Limb (tissue), 2 donors: ENCODE results near the gene NAA16.
A peak's percentile ranks its signal among the peaks of the same experiment; 100 is the strongest.
"Not testable (repeated sequence)": the region's sequence is repeated elsewhere in the genome, so short reads cannot be mapped to it uniquely, and the experiment has no call there.

Experiments used
- DNase-seq, 2 donors: peaks; one replicate each; pipeline ENCODE4 v3.0.0-alpha.2; 2016; ENCODE audit errors: extremely low spot score in 2 of 2

NAA16 gene

DNA sequence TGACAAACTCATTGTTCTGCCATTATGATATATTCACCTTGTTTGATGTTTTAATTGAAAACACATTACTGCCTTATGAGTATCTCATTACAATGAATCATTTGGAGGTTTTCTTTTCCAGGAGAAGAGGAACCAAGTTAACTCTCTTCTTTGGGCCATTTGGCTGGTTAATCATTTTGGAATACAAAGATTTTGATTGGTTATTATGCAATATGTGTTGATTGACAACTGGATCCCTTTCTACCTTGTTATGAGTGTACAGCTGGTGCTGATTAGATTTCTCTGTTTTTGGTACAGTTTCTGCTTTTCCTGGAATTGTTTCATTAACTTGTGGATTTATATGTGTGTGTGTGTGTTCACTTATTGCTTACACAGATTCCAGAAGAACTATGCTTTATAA lies 97.1 kb downstream of the NAA16 start:
- DNase-seq, result no peak

DNA sequence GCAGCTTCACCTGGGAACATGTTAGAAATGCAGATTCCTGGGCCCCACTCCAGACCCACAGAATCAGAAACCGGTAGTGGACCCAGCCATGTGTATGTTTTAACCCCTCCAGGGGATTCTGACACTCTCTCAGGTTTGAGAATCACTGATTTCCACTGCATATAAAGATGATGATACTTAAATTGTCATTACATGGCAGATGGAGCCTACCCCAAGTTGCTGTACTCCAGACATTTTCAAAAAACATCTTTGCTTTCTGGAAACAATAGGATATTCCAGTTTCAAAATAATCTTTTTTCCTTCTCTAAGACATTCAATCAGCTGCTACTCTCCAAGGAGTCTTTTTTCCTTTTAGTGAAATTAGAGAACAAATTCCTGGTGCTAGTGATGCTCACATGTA lies 97.7 kb downstream of the NAA16 start:
- DNase-seq, result no peak

DNA sequence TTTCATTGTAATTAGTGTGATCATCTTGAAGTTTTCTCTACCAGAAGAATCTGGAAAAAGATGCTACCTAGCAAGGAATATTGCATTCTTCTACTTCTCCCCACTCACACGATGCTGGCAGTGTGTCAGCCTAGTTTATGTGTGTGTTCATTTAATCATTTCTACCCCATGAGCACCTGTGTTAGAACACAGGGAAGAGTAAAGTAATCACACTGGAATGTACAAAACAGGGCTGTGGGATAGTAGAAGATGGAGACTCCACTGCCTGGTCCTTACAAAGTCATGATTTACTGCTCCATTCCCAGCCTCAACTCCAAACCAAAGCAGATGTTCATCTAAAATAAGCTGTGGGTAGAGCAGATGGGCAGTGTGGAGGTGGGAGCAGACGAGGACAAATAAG lies 98.5 kb downstream of the NAA16 start:
- no peak for DNase-seq

DNA sequence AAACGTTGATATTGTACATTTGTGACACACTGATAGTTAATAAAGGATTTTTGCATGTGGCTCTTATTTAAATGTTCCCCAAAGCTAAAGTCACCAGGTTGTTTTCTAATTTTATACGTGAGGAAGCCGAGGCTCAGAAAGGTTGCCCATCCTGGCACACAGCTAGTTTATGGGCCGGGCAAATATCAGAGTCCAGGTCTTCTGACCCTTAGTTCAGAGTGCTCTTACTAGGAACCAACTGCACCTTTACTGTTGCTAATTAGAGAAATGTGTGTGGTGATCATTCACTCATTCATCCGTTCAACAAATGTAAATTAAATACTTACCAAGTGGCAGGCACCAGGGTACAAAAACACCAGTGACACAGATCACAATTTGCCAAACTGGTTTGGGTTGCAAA lies 100.0 kb downstream of the NAA16 start:
- no peak for DNase-seq

DNA sequence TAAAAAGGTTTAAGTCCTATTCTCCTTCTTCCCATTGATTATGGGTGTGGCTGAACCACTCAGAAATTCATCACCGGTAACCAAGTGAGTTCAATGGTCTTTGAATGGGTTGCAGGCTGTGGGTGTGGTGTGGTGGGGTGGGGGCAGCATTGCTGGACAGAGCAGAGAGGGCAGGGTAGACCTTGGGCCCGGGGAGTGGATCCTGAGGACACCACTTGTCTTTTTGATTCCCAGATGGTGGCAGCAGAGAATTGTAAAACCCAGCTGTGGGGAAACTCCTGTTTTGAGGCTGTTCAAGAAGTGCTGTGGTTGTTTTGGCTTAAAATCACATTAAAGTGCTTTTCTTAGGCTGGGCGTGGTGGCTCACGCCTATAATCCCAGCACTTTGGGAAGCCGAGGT lies 100.5 kb downstream of the NAA16 start:
- DNase-seq, result peak in 1 of 2 donors; percentile 37

DNA sequence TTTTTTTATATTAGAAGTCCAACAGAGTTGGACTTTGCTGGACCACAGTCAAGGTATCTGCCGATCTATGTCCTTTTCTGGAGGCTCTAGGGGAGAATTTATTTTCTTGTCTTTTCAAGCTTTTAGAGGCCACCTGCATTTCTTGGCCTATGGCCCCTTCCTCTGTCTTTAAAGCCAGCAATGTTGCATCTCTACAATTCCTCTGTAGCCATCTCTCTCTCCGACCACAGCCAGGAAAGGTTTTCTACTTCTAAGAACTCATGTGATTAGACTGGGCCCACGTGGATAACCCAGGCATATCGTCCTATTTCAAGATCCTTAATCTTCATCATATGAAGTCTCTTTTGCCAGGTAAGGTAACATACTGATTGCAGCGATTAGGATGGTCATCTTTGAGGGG lies 102.8 kb downstream of the NAA16 start:
- DNase-seq, result no peak

DNA sequence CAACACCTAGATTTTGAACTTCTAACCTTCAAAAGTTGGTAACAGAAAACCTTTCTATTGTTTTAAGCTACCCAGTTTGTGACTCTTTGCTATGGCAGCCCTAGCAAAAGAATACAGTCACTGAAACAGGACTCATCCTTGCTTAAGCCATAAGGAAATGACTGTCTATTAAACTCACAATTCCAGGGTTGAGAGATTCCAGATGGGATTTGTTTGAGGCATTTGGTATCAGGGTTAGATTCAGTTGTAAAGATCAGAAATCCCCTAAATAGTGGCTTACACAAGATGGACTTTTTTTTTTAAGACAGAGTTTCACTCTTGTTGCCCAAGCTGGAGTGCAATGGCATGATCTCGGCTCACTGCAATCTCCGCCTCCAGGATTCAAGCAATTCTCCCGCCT lies 105.2 kb downstream of the NAA16 start:
- no peak for DNase-seq

DNA sequence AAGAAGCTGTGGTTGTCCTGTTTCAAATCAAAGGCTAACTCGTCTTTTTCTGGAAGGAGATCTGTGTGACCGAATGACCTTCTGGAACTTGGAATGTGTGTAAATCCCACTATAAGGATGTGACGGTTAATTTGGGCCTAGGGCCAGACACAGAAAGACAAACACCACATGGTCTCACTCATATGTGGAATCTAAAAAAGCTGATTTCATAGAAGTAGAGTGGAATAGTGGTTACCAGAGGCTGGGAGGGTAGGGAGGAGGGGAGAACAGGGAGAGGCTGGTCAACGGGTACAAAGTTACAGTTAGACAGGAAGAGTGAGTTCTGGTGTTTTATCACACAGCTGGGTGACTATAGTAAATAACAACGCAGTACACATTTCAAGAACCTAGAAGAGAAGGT lies 107.0 kb downstream of the NAA16 start:
- DNase-seq, result no peak

DNA sequence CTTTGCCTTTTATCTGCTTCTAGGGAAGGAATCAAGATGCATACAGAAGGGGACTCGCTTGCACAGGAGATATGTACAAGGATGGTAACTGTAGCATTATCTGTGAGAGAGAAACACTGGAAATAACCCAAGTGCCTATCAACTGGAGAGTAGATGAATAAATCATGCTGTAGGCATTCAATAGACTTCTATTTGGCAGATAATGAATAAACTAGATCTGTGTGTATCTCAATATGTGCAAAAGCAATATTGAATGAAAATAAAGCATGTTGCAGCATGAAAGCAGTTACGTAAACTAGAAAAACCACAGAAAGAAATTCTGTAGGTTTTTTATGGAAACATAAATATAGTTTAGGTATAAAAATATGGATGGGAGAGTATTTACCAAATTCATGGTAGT lies 107.7 kb downstream of the NAA16 start:
- DNase-seq, result no peak

DNA sequence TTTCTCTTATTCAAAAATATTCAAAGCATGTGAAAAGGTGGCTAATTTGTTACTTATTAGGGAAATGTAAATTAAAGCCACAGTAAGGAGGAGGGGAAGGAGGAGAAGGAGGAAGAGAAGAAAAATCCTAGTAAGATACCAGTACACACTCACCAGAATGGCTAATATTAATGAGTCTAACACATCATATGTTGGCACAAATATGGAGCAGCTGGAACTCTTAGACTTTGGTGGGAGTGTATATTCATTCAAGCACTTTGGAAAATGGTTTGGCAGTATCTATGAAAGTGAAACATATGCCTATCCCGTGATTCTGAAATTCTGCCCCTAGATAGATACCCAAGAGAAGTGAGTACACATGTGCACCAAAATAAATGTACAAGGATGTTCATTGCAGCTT lies 108.1 kb downstream of the NAA16 start:
- DNase-seq, result no peak

DNA sequence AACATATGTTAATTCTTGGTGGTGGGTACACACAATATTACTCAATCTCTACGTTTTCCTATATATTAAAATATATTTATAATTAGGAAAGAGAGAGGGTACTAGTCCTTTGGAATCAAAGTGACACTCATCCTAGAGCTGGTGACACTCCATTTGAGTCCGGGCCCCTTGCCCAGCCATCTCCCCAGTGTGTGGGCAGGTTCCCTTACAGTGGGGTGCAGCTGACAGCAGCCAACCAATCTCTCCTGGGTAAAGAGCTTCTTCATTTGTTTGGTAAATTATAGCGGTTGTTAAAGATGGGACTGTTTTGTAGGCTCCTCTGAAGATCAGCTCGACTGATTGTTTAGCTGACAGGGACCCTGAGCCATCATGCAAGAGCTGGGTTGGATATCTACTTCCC lies 109.1 kb downstream of the NAA16 start:
- DNase-seq, result no peak

DNA sequence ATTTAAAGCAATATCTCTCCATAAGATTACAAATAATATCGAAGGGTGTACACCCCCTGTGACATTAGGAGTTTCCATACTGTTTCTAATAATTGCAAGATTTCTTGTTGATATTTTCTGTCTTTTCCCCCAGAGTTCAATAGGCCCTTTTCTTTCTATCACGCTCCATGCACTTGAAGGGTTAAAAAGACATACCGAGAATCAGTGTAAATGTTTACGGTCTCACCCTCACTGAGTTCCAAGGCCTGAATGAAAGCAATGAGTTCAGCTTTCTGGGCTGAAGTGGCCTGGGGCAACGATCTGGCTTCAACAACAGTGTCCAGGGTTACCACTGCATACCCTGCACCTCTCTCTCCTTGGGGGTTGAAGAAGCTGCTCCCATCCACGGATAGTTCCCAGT lies 110.3 kb downstream of the NAA16 start:
- DNase-seq, result not testable (repeated sequence)

DNA sequence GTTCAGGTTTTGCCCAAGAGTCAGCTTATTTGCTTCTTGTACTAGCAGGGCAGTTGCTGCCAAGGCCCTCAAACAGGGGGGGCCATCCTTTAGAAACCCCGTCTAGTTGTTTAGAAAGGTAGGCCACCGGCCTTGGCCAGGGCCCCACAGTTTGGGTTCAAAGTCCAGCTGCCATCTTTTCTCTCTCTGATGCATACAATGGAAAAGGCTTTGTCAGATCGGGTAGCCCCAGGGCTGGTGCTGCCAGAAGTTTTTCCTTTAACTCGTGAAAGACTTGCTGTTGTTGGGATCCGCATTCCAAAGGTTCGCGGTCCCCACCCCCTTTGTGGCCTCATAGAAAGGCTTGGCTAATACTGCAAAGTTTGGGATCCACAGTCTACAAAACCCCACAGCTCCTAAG lies 110.9 kb downstream of the NAA16 start:
- not testable (repeated sequence) for DNase-seq

DNA sequence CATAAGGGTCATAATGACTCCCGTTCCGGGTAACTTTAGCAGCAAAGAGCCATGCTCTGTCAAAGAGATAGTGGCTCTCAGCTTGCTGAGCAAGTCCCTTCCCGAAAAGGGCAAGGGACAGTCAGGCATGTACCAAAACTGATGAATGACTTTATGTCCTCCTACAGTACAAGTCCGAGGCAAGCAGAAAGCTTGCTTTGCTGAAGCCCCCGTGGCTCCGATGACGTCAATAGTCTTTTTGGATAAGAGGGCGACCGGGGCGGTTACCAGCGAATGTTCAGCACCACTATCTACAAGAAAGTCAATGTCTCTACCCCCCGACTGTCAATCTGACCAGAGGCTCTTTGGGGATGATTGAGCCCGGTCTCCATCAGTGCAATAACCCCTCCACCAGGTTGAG lies 112.2 kb downstream of the NAA16 start:
- not testable (repeated sequence) for DNase-seq

DNA sequence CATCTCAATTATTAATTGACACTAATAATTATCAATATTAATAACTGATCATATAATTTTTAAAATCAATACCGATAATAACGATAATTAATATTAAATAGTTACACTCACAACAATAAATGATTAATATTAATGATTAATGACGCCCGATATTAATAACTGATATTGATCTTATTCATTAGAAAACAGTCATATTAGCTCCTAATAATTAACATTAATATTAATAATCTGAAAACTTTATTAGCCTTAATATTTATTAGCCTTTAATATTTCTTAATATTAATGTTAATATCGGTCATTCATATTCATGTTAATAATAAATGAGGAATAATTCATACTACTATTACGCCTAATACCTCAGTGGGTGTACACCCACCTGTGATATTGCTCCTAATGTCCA lies 113.6 kb downstream of the NAA16 start:
- not testable (repeated sequence) for DNase-seq

DNA sequence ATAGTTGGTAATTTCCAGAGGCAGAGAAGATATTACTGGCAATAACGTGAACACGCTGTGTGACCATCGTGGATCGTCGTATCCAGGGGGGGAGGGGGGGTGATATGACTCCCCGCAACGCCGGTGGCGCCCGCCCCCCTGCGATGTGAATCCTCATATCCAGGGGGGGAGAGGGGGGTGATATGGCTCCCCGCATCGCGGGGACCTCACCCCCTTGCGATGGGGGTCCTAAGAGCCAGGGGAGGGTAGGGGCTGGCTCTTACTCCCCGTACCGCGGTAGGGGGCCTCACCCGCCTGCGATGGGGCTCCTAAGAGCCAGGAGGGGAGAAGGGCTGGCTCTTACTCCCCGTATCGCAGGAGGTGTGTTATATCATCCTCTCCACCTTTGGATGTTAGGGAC lies 115.0 kb downstream of the NAA16 start:
- no peak for DNase-seq
